ENCODE data around the gene WIPI1. TPM values are rescaled to one million over a fixed set of nuclear protein-coding genes. Genes with fewer than 3 reads are reported as not detected.

Gene WIPI1
- total and polyA plus RNA-seq, 2 of the 13 experiments (the other 11 are each of a cell fraction or from before 2014, with no cell fraction given): 29.4 to 141 TPM

DNA sequence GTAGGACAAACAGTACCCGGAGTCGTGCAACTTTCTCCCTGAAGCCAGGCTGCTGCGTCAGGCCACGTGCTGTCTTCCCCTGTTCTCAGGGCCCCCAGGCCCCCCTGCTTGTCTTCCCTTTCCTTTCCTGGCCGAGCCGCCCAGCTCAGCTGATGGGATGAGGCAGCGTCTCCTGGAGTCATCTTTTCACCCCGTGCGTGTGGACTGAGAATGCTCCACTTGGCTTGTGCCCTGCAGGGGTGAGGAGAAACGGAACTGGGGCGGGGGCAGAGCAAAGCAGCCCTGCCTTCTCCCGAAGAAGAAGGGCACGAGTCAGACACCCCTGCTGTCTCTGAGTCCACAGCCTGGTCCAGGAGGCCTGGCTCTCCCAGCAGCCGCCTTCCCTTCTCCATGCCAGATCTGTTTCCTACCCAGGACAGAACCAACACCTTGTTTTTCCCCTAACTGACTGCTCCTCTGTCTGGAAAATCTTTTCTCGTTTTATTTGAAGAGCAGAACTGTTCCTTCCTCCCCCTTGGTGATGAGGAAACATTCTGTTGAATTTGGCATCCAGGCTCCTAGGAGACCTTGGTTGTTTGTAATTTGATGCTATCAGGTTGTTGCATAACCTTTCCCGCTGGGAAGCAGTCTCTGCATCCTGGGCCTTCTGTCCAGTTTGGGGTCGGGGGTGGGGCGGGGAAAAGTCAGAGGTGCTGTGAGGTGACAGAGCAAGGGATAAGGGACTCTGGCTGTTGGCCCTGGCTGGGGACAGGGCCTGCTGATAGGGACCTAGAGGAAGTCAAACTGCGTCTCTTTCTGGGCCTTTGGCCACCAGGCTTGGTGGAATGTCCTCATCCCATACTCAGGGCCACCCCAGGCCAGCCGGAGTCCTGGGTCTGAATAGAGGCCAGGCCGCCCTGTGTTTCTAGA is 78.8 kb downstream of the WIPI1 start (continued):
- TF ChIP-seq PCBP2 (optimal IDR thresholded peaks at IDR 0.05; ENCODE audit: low read depth, low read length, poor library complexity, severe bottlenecking) (no peak), CBX2 (IDR thresholded peaks at IDR 0.05; ENCODE audit: low read depth, low read length) (no peak), CBX2 (CRISPR knock-in tag; IDR thresholded peaks at IDR 0.05; ENCODE audit: low read depth) (no peak), IKZF1 (IDR thresholded peaks at IDR 0.05) (no peak), TARDBP (CRISPR knock-in tag; IDR thresholded peaks at IDR 0.05) (peak; percentile 85; the same call in 1 of the 2 replicates), NFIC (IDR thresholded peaks at IDR 0.05; ENCODE audit: low read length) (peak; percentile 98), MED8 (CRISPR knock-in tag; IDR thresholded peaks at IDR 0.05; ENCODE audit: insufficient replicate concordance) (peak; percentile 84), CENPT (CRISPR knock-in tag; IDR thresholded peaks at IDR 0.05; ENCODE audit: low read depth) (peak; percentile 90; the same call in 1 of the 2 replicates), ZNF468 (CRISPR knock-in tag; IDR thresholded peaks at IDR 0.05) (no peak; the same call in 1 of the 2 replicates), HNF4A (CRISPR knock-in tag; IDR thresholded peaks at IDR 0.05) (peak; percentile 89), JDP2 (CRISPR knock-in tag; IDR thresholded peaks at IDR 0.05; ENCODE audit: borderline replicate concordance) (0 out of 2 replicates have a peak, but pooled peaks have one; percentile 16), NAIF1 (CRISPR knock-in tag; IDR thresholded peaks at IDR 0.05; ENCODE audit: borderline replicate concordance) (no peak; the same call in 1 of the 2 replicates), RBAK (CRISPR knock-in tag; IDR thresholded peaks at IDR 0.05) (peak; percentile 97)
- TF ChIP-seq, protein P1, sequence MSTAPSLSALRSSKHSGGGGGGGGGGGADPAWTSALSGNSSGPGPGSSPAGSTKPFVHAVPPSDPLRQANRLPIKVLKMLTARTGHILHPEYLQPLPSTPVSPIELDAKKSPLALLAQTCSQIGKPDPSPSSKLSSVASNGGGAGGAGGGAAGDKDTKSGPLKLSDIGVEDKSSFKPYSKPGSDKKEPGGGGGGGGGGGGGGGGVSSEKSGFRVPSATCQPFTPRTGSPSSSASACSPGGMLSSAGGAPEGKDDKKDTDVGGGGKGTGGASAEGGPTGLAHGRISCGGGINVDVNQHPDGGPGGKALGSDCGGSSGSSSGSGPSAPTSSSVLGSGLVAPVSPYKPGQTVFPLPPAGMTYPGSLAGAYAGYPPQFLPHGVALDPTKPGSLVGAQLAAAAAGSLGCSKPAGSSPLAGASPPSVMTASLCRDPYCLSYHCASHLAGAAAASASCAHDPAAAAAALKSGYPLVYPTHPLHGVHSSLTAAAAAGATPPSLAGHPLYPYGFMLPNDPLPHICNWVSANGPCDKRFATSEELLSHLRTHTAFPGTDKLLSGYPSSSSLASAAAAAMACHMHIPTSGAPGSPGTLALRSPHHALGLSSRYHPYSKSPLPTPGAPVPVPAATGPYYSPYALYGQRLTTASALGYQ (CRISPR knock-in tag; IDR thresholded peaks at IDR 0.05): peak; percentile 74
- TF ChIP-seq, protein P2, sequence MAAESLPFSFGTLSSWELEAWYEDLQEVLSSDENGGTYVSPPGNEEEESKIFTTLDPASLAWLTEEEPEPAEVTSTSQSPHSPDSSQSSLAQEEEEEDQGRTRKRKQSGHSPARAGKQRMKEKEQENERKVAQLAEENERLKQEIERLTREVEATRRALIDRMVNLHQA (CRISPR knock-in tag; IDR thresholded peaks at IDR 0.05): no peak
- TF ChIP-seq, protein P3, sequence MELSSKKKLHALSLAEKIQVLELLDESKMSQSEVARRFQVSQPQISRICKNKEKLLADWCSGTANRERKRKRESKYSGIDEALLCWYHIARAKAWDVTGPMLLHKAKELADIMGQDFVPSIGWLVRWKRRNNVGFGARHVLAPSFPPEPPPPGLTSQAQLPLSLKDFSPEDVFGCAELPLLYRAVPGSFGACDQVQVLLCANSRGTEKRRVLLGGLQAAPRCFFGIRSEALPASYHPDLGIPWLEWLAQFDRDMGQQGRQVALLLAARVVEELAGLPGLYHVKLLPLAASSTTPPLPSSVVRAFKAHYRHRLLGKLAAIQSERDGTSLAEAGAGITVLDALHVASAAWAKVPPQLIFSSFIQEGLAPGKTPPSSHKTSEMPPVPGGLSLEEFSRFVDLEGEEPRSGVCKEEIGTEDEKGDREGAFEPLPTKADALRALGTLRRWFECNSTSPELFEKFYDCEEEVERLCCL (CRISPR knock-in tag; IDR thresholded peaks at IDR 0.05; ENCODE audit: borderline replicate concordance): peak; percentile 77; the same call in 1 of the 2 replicates
- TF ChIP-seq, protein P4, sequence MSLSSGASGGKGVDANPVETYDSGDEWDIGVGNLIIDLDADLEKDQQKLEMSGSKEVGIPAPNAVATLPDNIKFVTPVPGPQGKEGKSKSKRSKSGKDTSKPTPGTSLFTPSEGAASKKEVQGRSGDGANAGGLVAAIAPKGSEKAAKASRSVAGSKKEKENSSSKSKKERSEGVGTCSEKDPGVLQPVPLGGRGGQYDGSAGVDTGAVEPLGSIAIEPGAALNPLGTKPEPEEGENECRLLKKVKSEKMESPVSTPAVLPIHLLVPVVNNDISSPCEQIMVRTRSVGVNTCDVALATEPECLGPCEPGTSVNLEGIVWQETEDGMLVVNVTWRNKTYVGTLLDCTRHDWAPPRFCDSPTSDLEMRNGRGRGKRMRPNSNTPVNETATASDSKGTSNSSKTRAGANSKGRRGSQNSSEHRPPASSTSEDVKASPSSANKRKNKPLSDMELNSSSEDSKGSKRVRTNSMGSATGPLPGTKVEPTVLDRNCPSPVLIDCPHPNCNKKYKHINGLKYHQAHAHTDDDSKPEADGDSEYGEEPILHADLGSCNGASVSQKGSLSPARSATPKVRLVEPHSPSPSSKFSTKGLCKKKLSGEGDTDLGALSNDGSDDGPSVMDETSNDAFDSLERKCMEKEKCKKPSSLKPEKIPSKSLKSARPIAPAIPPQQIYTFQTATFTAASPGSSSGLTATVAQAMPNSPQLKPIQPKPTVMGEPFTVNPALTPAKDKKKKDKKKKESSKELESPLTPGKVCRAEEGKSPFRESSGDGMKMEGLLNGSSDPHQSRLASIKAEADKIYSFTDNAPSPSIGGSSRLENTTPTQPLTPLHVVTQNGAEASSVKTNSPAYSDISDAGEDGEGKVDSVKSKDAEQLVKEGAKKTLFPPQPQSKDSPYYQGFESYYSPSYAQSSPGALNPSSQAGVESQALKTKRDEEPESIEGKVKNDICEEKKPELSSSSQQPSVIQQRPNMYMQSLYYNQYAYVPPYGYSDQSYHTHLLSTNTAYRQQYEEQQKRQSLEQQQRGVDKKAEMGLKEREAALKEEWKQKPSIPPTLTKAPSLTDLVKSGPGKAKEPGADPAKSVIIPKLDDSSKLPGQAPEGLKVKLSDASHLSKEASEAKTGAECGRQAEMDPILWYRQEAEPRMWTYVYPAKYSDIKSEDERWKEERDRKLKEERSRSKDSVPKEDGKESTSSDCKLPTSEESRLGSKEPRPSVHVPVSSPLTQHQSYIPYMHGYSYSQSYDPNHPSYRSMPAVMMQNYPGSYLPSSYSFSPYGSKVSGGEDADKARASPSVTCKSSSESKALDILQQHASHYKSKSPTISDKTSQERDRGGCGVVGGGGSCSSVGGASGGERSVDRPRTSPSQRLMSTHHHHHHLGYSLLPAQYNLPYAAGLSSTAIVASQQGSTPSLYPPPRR (CRISPR knock-in tag; IDR thresholded peaks at IDR 0.05; ENCODE audit: borderline replicate concordance): peak; percentile 73; the same call in 1 of the 2 replicates
- TF ChIP-seq, protein P5, sequence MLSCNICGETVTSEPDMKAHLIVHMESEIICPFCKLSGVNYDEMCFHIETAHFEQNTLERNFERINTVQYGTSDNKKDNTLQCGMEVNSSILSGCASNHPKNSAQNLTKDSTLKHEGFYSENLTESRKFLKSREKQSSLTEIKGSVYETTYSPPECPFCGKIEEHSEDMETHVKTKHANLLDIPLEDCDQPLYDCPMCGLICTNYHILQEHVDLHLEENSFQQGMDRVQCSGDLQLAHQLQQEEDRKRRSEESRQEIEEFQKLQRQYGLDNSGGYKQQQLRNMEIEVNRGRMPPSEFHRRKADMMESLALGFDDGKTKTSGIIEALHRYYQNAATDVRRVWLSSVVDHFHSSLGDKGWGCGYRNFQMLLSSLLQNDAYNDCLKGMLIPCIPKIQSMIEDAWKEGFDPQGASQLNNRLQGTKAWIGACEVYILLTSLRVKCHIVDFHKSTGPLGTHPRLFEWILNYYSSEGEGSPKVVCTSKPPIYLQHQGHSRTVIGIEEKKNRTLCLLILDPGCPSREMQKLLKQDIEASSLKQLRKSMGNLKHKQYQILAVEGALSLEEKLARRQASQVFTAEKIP (CRISPR knock-in tag; IDR thresholded peaks at IDR 0.05; ENCODE audit: borderline replicate concordance): no peak

All from HepG2 (cell line).